Endothelial cell of umbilical vein (primary cell): ENCODE measurements around the gene MCF2L. TPM values are rescaled to one million over a fixed set of nuclear protein-coding genes. Genes with fewer than 3 reads are reported as not detected.

Source experiments
- BruUV-seq: library from RNA; stranded (reverse); fragments of 400-500 nt; replicated peaks from 2 replicates; lab custom pipeline; 2021; lab: Mats Ljungman, UMichigan
- CTCF ChIA-PET: fragments of 300-600, 350-600 bp; sonication (Branson Sonifier 250); formaldehyde crosslinking; loops from one replicate; lab custom pipeline; 2021; ENCODE audit warnings: antibody characterized with exemption, inconsistent platforms; lab: Charles Lee
- POLR2A ChIA-PET: fragments of 300-600, 350-600 bp; sonication (Branson Sonifier 250); formaldehyde crosslinking; loops from one replicate; lab custom pipeline; 2021; ENCODE audit warnings: antibody characterized with exemption, inconsistent platforms; lab: Charles Lee
- DNase-seq: peaks from one replicate; pipeline ENCODE4 v3.0.0-alpha.2; 2011; ENCODE audit warnings: low read depth, low spot score
- FAIRE-seq: peaks from 2 replicates; lab custom pipeline; 2011; peaks lifted over from hg19 to GRCh38; lab: Jason Lieb, UNC
- H2AFZ ChIP-seq: 2 replicates; pipeline ENCODE4 v1.6.0; 2012; ENCODE audit warnings: low read depth, low read length, control low read depth, inconsistent platforms
- H3K27ac ChIP-seq: 2 replicates; pipeline ENCODE4 v1.5.1; 2011; ENCODE audit warnings: low read depth, mild to moderate bottlenecking, control low read depth, low read length, moderate library complexity; ENCODE audit not compliant: insufficient read depth
- H3K27me3 ChIP-seq, 2 experiments: 2 replicates each; pipeline versions ENCODE4 v1.6.0 to v1.6.1; 2011; ENCODE audit warnings: low read length in 2 of 2, mixed read lengths in 1 of 2; ENCODE audit not compliant: control insufficient read depth in 2 of 2, insufficient read depth in 2 of 2
- H3K36me3 ChIP-seq, 2 experiments: 2 replicates in 1 of 2; 3 replicates in 1 of 2; pipeline ENCODE4 v1.5.1; 2011; ENCODE audit warnings: low read length in 2 of 2, mild to moderate bottlenecking in 1 of 2, moderate library complexity in 1 of 2; ENCODE audit not compliant: control insufficient read depth in 2 of 2, insufficient read depth in 2 of 2; ENCODE audit errors: extremely low read depth in 1 of 2
- H3K4me1 ChIP-seq: 3 replicates; pipeline ENCODE4 v1.5.1; 2011; ENCODE audit warnings: mild to moderate bottlenecking, low read length; ENCODE audit not compliant: control insufficient read depth, insufficient read depth; ENCODE audit errors: extremely low read depth
- H3K4me2 ChIP-seq: 2 replicates; pipeline ENCODE4 v1.6.1; 2011; ENCODE audit warnings: low read length, control low read depth, mixed read lengths; ENCODE audit not compliant: insufficient read depth
- H3K4me3 ChIP-seq, 3 experiments: fragments of 200-600 bp in 1 of 3; sonication (generic), shearing (Covaris generic) in 1 of 3; replicated peaks in 1 of 3; 2 replicates each; pipeline ENCODE4 v1.5.1; 2011 to 2016; ENCODE audit warnings: control low read depth in 3 of 3, low read length in 3 of 3, mild to moderate bottlenecking in 2 of 3, inconsistent platforms in 1 of 3, low read depth in 1 of 3, moderate library complexity in 1 of 3; ENCODE audit not compliant: insufficient read depth in 1 of 3
- H3K79me2 ChIP-seq: 2 replicates; pipeline ENCODE4 v1.6.0; 2012; ENCODE audit warnings: low read length, inconsistent platforms; ENCODE audit not compliant: control insufficient read depth, insufficient read depth
- H3K9ac ChIP-seq: replicated peaks from 2 replicates; pipeline ENCODE3; 2011; ENCODE audit warnings: low read length, control low read depth; ENCODE audit not compliant: insufficient read depth; ENCODE audit errors: extremely low read depth
- H3K9me1 ChIP-seq: replicated peaks from 3 replicates; pipeline ENCODE4 v1.6.0; 2011; ENCODE audit warnings: mild to moderate bottlenecking, low read length; ENCODE audit not compliant: control insufficient read depth, insufficient read depth; ENCODE audit errors: extremely low read depth
- H3K9me3 ChIP-seq: replicated peaks from 2 replicates; pipeline ENCODE4 v1.5.1; 2012; ENCODE audit warnings: low read length, inconsistent platforms; ENCODE audit not compliant: control insufficient read depth, insufficient read depth
- H4K20me1 ChIP-seq: replicated peaks from 2 replicates; pipeline ENCODE3; 2011; ENCODE audit warnings: mild to moderate bottlenecking, low read length; ENCODE audit not compliant: control insufficient read depth, insufficient read depth; ENCODE audit errors: extremely low read depth
- EZH2 ChIP-seq: IDR thresholded peaks from 2 replicates; pipeline ENCODE4 v1.6.1; 2012; ENCODE audit warnings: borderline replicate concordance, low read depth, mild to moderate bottlenecking, moderate library complexity, low read length, inconsistent platforms; ENCODE audit not compliant: severe bottlenecking
- FOS ChIP-seq: IDR thresholded peaks from 2 replicates; pipeline ENCODE4 v1.6.1; 2011; ENCODE audit warnings: mild to moderate bottlenecking, low read length, moderate library complexity, borderline replicate concordance; ENCODE audit not compliant: insufficient read depth
- GATA2 ChIP-seq: IDR thresholded peaks from 2 replicates; pipeline ENCODE4 v1.7.0; 2011; ENCODE audit warnings: low read depth, mild to moderate bottlenecking, moderate library complexity, mixed read lengths, low read length; ENCODE audit not compliant: insufficient read length, insufficient read depth
- JUN ChIP-seq: IDR thresholded peaks from 2 replicates; pipeline ENCODE4 v1.6.1; 2011; ENCODE audit warnings: borderline replicate concordance, low read depth; ENCODE audit not compliant: insufficient read length, insufficient read depth
- MYC ChIP-seq: IDR thresholded peaks from one replicate; pipeline ENCODE4 v1.6.1; 2011; ENCODE audit warnings: mild to moderate bottlenecking, low read depth, low read length
- POLR2A ChIP-seq: IDR thresholded peaks from 2 replicates; pipeline ENCODE4 v1.6.1; 2012; ENCODE audit warnings: low read depth, mild to moderate bottlenecking, control low read depth, low read length
- POLR2AphosphoS5 ChIP-seq: IDR thresholded peaks from 2 replicates; pipeline ENCODE4 v1.6.1; 2012; ENCODE audit warnings: low read depth, mild to moderate bottlenecking, control low read depth, low read length, moderate library complexity; ENCODE audit not compliant: insufficient read depth
- dilution Hi-C: fragments of 300-500 bp; cut with MboI; formaldehyde crosslinking; loops from one replicate; pipeline ENCODE4 v1.15.0; 2019; ENCODE audit warnings: low sequenced_read_pairs; ENCODE audit not compliant: extremely low pct_ligation_motif_present
- intact Hi-C: fragments of 100-400 bp; cut with micrococcal nuclease; formaldehyde crosslinking; loops from one replicate; pipeline ENCODE4 v1.10.0; 2022
- polyA plus RNA-seq, 4 experiments: library from polyadenylated mRNA; depleted of rRNA in 3 of 4; stranded (reverse) in 3 of 4; unstranded in 1 of 4; fragments of >200 nt; gene quantifications; 2 replicates each; pipeline versions ENCODE4 v1.2.1 to v1.2.3, GENCODE V29; 2011 to 2012; ENCODE audit warnings: missing spikeins in 1 of 4
- total RNA-seq: library from RNA; stranded (reverse); gene quantifications from 2 replicates; pipeline ENCODE4 v1.2.3, GENCODE V29; 2021
- TF ChIP-seq, protein P1 (sequence below): IDR thresholded peaks from 2 replicates; pipeline ENCODE4 v1.6.1; 2011; ENCODE audit not compliant: insufficient read depth, insufficient read length
- TF ChIP-seq, protein P2 (sequence below), 2 donors: IDR thresholded peaks; 1 replicate in 1 of 2; 2 replicates in 1 of 2; pipeline ENCODE4 v1.5.1; 2011; ENCODE audit warnings: low read length in 2 of 2, mild to moderate bottlenecking in 2 of 2, moderate library complexity in 2 of 2, control low read depth in 1 of 2, inconsistent platforms in 1 of 2, low read depth in 1 of 2; ENCODE audit not compliant: insufficient read depth in 1 of 2; ENCODE audit errors: extremely low read depth in 1 of 2

Gene MCF2L
- total and polyA plus RNA-seq, 2 donors (not counting 3 experiments of a cell fraction or from before 2014, with no cell fraction given) = 0.33 to 0.58 TPM

DNA sequence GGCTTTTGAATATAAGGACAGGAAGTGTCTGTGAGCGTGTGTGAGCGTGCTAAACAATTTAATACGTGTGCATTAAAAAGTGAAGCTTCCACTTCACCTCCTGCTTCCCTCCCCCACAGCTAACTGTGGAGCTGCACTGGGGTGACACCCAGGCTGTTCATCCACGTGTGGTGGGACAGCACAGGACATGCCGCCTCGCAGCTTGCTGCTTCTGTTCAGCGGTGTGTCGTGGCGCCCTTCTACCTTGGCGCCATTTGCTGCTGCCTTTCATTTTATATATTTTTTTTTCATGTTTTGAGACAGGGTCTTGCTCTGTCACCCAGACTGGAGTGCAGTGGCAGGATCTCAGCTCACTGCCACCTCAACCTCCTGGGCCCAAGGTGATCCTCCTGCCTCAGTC, 63.3 kb downstream of the MCF2L start:
- H3K27me3 ChIP-seq = no peaks in the 10 kb centered on the region
- DNase-seq = no peak
- no peaks in the 10 kb centered on the region for H3K9me3 ChIP-seq
- no peaks in the 10 kb centered on the region for H3K9me1 ChIP-seq
- ChIA-PET CTCF (interaction anchor here (0.8 to 1.2 kb wide), 2 partner anchors 89 to 361 kb away, joined by 3 to 4 read pairs; no protein-coding TSS in a partner anchor), POLR2A (no interaction called here)
- H3K36me3 ChIP-seq = no peaks in the 10 kb centered on the region
- no peaks in the 10 kb centered on the region for H3K79me2 ChIP-seq
- dilution Hi-C loops (no loop called here), intact Hi-C loops (no loop called here)
- no peak overlapping the region for H3K4me2 ChIP-seq
- no peak overlapping the region for H3K27ac ChIP-seq
- FAIRE-seq = no peak
- H3K9ac ChIP-seq = no peak overlapping the region
- H2AFZ ChIP-seq = no peak overlapping the region
- H4K20me1 ChIP-seq = no peaks in the 10 kb centered on the region
- TF ChIP-seq GATA2 = no peak
- no peak for TF ChIP-seq EZH2
- TF ChIP-seq, protein P1, sequence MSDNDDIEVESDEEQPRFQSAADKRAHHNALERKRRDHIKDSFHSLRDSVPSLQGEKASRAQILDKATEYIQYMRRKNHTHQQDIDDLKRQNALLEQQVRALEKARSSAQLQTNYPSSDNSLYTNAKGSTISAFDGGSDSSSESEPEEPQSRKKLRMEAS = no peak
- no peak for TF ChIP-seq POLR2A
- TF ChIP-seq, protein P2, sequence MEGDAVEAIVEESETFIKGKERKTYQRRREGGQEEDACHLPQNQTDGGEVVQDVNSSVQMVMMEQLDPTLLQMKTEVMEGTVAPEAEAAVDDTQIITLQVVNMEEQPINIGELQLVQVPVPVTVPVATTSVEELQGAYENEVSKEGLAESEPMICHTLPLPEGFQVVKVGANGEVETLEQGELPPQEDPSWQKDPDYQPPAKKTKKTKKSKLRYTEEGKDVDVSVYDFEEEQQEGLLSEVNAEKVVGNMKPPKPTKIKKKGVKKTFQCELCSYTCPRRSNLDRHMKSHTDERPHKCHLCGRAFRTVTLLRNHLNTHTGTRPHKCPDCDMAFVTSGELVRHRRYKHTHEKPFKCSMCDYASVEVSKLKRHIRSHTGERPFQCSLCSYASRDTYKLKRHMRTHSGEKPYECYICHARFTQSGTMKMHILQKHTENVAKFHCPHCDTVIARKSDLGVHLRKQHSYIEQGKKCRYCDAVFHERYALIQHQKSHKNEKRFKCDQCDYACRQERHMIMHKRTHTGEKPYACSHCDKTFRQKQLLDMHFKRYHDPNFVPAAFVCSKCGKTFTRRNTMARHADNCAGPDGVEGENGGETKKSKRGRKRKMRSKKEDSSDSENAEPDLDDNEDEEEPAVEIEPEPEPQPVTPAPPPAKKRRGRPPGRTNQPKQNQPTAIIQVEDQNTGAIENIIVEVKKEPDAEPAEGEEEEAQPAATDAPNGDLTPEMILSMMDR (IDR thresholded peaks at IDR 0.05; ENCODE audit: extremely low read depth in 1 of 2, insufficient read depth in 1 of 2, low read depth in 1 of 2, low read length in 2 of 2) = no peak
- no peak for TF ChIP-seq FOS
- no peak for TF ChIP-seq MYC
- TF ChIP-seq JUN = no peak
- no peak for TF ChIP-seq POLR2AphosphoS5
- H3K4me1 ChIP-seq = no peaks in the 10 kb centered on the region
- no peak overlapping the region for H3K4me3 ChIP-seq
- no TSS peak for BruUV-seq
